ENCODE measurements around the gene ZNF219. TPM values are rescaled to one million over a fixed set of nuclear protein-coding genes. Genes with fewer than 3 reads are reported as not detected.

The ZNF219 gene
- polyA plus RNA-seq, 3 donors, result 0.49 to 7.2 (median 0.68) TPM

DNA sequence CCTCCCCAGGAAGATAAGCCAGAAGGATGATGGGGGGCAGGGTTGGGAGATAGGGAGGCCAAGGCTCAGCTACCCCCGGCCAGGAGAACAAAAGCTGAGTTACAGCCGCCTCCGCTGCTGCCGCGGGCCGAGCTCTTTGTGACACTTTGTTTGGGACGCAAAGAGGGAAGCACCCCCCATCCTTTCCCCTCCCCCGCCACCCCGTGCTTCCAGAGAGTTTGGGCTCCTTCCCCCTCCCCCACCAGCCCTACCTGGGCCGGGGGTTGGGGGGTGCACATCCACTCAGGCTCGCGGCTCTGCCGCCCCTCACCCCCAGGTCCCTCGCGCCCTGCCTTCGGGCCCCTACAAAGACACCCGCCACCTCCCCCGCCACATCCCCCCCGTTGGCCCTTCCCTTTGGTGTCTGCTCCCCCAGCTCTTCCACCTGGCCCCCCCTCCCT is 799 bp downstream of the ZNF219 start:
- peaks cover 20% of the 10 kb centered on the region for H3K4me1 Mint-ChIP-seq
- Histone ChIP-seq H3K9me3 (replicated peaks in 1 of 2; ENCODE audit: control insufficient read depth in 1 of 2, insufficient read depth in 1 of 2, low read length in 2 of 2) (no peaks in the 10 kb centered on the region), H3K27me3 (ENCODE audit: control insufficient read depth in 2 of 2, insufficient read depth in 2 of 2, low read length in 2 of 2) (peaks cover 0 to 3% of the 10 kb centered on the region in 2 donors), H3K79me2 (ENCODE audit: insufficient read depth, low read length) (no peaks in the 10 kb centered on the region), H3K27ac (ENCODE audit: low read depth in 1 of 2, low read length in 2 of 2) (no peak overlapping the region), H3K9ac (ENCODE audit: insufficient read depth, low read length, poor library complexity, severe bottlenecking) (no peak overlapping the region), H3K36me3 (replicated peaks in 1 of 2; ENCODE audit: control insufficient read depth in 1 of 2, insufficient read depth in 2 of 2, low read length in 2 of 2) (no peaks in the 10 kb centered on the region), H3K4me3 (replicated peaks in 1 of 3; ENCODE audit: low read depth in 2 of 3, low read length in 3 of 3) (peak overlapping the region in 2 of 3 experiments; percentile 6 to 34), H2AFZ (ENCODE audit: insufficient read depth, low read depth, low read length, poor library complexity, severe bottlenecking) (no peak overlapping the region), H4K20me1 (ENCODE audit: insufficient read depth, low read length) (peaks cover 5% of the 10 kb centered on the region), H3K4me2 (replicated peaks; ENCODE audit: extremely low read depth, low read length, poor library complexity, severe bottlenecking) (peak overlapping the region; percentile 54), H3K4me1 (ENCODE audit: control insufficient read depth in 1 of 2, insufficient read depth in 2 of 2, low read length in 2 of 2) (peaks cover 15 to 19% of the 10 kb centered on the region in 2 donors)
- no peaks in the 10 kb centered on the region for H3K36me3 Mint-ChIP-seq
- DNase-seq, result peak in 1 of 3 donors; percentile 33
- H3K27ac Mint-ChIP-seq, result peak overlapping the region in 5 of 7 donors; percentile 26 to 91 (median 66)
- TF ChIP-seq, protein P1, sequence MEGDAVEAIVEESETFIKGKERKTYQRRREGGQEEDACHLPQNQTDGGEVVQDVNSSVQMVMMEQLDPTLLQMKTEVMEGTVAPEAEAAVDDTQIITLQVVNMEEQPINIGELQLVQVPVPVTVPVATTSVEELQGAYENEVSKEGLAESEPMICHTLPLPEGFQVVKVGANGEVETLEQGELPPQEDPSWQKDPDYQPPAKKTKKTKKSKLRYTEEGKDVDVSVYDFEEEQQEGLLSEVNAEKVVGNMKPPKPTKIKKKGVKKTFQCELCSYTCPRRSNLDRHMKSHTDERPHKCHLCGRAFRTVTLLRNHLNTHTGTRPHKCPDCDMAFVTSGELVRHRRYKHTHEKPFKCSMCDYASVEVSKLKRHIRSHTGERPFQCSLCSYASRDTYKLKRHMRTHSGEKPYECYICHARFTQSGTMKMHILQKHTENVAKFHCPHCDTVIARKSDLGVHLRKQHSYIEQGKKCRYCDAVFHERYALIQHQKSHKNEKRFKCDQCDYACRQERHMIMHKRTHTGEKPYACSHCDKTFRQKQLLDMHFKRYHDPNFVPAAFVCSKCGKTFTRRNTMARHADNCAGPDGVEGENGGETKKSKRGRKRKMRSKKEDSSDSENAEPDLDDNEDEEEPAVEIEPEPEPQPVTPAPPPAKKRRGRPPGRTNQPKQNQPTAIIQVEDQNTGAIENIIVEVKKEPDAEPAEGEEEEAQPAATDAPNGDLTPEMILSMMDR (IDR thresholded peaks at IDR 0.05), result no peak
- H3K27me3 Mint-ChIP-seq (ENCODE audit: low read depth in 3 of 3), result peaks cover 4 to 18% (median 18%) of the 10 kb centered on the region in 3 donors
- H3K4me3 Mint-ChIP-seq, result peak overlapping the region; percentile 79 to 85
- WGBS (ENCODE audit: insufficient coverage), result 0% methylated on average over 10 of the region's 19 CpGs
- peaks cover 0 to 2% (median 0%) of the 10 kb centered on the region in 7 donors for H3K9me3 Mint-ChIP-seq
- intact Hi-C loops (cut with micrococcal nuclease), result loop anchor here in 1 of 2 donors (10.0 kb wide), 1 partner anchor 413 kb away; the partner anchor contains the start of genes ANG and RNASE4

DNA sequence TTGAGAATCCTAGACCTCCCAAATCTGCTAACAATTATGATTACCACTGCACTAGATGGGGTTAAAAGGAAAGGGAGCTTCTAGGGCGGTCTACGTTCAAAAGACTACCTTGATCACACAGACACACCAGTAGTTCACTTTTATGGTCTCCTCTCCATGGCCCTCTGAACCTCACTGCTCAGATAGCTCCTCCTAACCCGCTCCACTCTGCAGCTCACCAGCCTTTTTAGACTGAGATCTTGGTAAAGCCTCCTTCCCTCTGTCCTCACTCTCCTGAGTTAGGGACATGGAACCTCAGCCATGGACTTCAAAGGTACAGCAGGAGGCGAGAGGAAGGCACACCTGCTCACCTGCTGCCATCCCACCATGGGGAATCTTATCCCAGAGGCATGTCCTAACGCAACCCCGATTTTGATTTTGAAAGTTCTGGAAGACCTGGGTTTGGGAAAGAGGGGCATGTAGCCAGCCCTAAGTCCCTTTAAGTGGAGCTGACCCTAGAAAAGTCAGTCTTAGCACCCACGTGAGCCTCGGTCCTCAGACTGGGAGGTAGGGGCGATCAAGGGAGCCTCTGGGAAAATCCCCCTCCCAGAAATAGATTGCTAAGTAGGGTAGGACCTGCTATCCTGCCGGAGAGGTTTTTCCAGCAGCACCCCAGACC is 1.3 kb downstream of the ZNF219 start:
- DNase-seq, result no peak
- Mint-ChIP-seq H3K9me3 (peaks cover 0 to 2% (median 0%) of the 10 kb centered on the region in 7 donors), H3K4me3 (peak overlapping the region; percentile 79 to 85), H3K27me3 (ENCODE audit: low read depth in 3 of 3) (peaks cover 4 to 18% (median 18%) of the 10 kb centered on the region in 3 donors), H3K4me1 (peaks cover 22% of the 10 kb centered on the region), H3K36me3 (no peaks in the 10 kb centered on the region), H3K27ac (peak overlapping the region in 4 of 7 donors; percentile 57 to 91 (median 66))
- H4K20me1 ChIP-seq (ENCODE audit: insufficient read depth, low read length), result peaks cover 6% of the 10 kb centered on the region
- peaks cover 0 to 3% of the 10 kb centered on the region in 2 donors for H3K27me3 ChIP-seq (ENCODE audit: control insufficient read depth in 2 of 2, insufficient read depth in 2 of 2, low read length in 2 of 2)
- H3K4me2 ChIP-seq (replicated peaks; ENCODE audit: extremely low read depth, low read length, poor library complexity, severe bottlenecking), result peak overlapping the region; percentile 54
- no peak overlapping the region for H3K9ac ChIP-seq (ENCODE audit: insufficient read depth, low read length, poor library complexity, severe bottlenecking)
- H3K4me1 ChIP-seq (ENCODE audit: control insufficient read depth in 1 of 2, insufficient read depth in 2 of 2, low read length in 2 of 2), result peaks cover 16 to 25% of the 10 kb centered on the region in 2 donors
- WGBS (ENCODE audit: insufficient coverage), result 82% methylated on average over 4 of the region's 10 CpGs
- no peak overlapping the region for H3K27ac ChIP-seq (ENCODE audit: low read depth in 1 of 2, low read length in 2 of 2)
- H3K4me3 ChIP-seq (replicated peaks in 1 of 3; ENCODE audit: low read depth in 2 of 3, low read length in 3 of 3), result peak overlapping the region in 1 of 3 experiments; percentile 34
- no peaks in the 10 kb centered on the region for H3K9me3 ChIP-seq (replicated peaks in 1 of 2; ENCODE audit: control insufficient read depth in 1 of 2, insufficient read depth in 1 of 2, low read length in 2 of 2)
- H3K79me2 ChIP-seq (ENCODE audit: insufficient read depth, low read length), result no peaks in the 10 kb centered on the region
- H2AFZ ChIP-seq (ENCODE audit: insufficient read depth, low read depth, low read length, poor library complexity, severe bottlenecking), result no peak overlapping the region
- TF ChIP-seq, protein P1 (IDR thresholded peaks at IDR 0.05), result no peak
- intact Hi-C loops (cut with micrococcal nuclease), result loop anchor here in 1 of 2 donors (10.0 kb wide), 1 partner anchor 412 kb away; the partner anchor contains the start of genes ANG and RNASE4
- no peaks in the 10 kb centered on the region for H3K36me3 ChIP-seq (replicated peaks in 1 of 2; ENCODE audit: control insufficient read depth in 1 of 2, insufficient read depth in 2 of 2, low read length in 2 of 2)
